ENCODE measurements around the gene LRRC55. TPM values are rescaled to one million over a fixed set of nuclear protein-coding genes. Genes with fewer than 3 reads are reported as not detected.

The LRRC55 gene
- polyA plus RNA-seq, 1 of the 3 experiments (the other 2 are of a cell fraction): not detected

GRCh38 chr11:57228600-57228999, 46.8 kb downstream of the LRRC55 start:
- Histone ChIP-seq H3K9me3 (no peaks in the 10 kb centered on the region), H4K20me1 (ENCODE audit: insufficient read depth) (no peaks in the 10 kb centered on the region), H3K36me3 (replicated peaks in 1 of 2; ENCODE audit: control insufficient read depth in 1 of 2, insufficient read depth in 2 of 2, low read length in 1 of 2) (no peaks in the 10 kb centered on the region), H3K27ac (ENCODE audit: low read depth in 2 of 2, low read length in 1 of 2) (no peak overlapping the region), H3K9me2 (no peaks in the 10 kb centered on the region), H3K4me1 (ENCODE audit: control insufficient read depth in 1 of 2, insufficient read depth in 2 of 2, low read depth in 1 of 2, low read length in 1 of 2) (no peaks in the 10 kb centered on the region), H3K27me3 (ENCODE audit: insufficient read depth) (peaks cover 10% of the 10 kb centered on the region; the same call in 1 of the 2 replicates), H2AFZ (ENCODE audit: low read depth) (no peak overlapping the region), H3K79me2 (ENCODE audit: insufficient read depth) (no peaks in the 10 kb centered on the region), H3F3A (replicated peaks; ENCODE audit: insufficient read depth) (no peaks in the 10 kb centered on the region), H3K4me3 (ENCODE audit: low read depth in 2 of 2, low read length in 1 of 2) (no peak overlapping the region), H3K9ac (no peak overlapping the region), H3K4me2 (no peak overlapping the region)
- DNase-seq: no peak
- TF ChIP-seq RXRA (IDR thresholded peaks at IDR 0.05; ENCODE audit: borderline replicate concordance, low read depth): no peak
- TF ChIP-seq MEF2A (IDR thresholded peaks at IDR 0.05; ENCODE audit: borderline replicate concordance, low read depth): no peak
- TF ChIP-seq USF2 (IDR thresholded peaks at IDR 0.05; ENCODE audit: borderline replicate concordance, low read depth, low read length): no peak
- no peak for TF ChIP-seq TCF12 (IDR thresholded peaks at IDR 0.05)
- no peak for TF ChIP-seq MXI1 (IDR thresholded peaks at IDR 0.05; ENCODE audit: low read depth, low read length)
- no peak for TF ChIP-seq PBX3 (IDR thresholded peaks at IDR 0.05)
- ChIA-PET CTCF (no interaction called here), POLR2A (no interaction called here)
- 39% methylated on average over 3 of the region's 3 CpGs for WGBS (ENCODE audit: low lambda C conversion rate)

- H3K9me2 ChIP-seq: no peaks in the 10 kb centered on the region
- no peaks in the 10 kb centered on the region for H3K36me3 ChIP-seq (replicated peaks in 1 of 2; ENCODE audit: control insufficient read depth in 1 of 2, insufficient read depth in 2 of 2, low read length in 1 of 2)
- no peaks in the 10 kb centered on the region for H3K9me3 ChIP-seq
- no peaks in the 10 kb centered on the region for H4K20me1 ChIP-seq (ENCODE audit: insufficient read depth)
- CTCF ChIA-PET: no interaction called here
- H3K79me2 ChIP-seq (ENCODE audit: insufficient read depth): no peaks in the 10 kb centered on the region
- WGBS (ENCODE audit: low lambda C conversion rate): 69% methylated on average over 5 of the region's 5 CpGs
- no peak overlapping the region for H3K4me2 ChIP-seq
- peaks cover 10% of the 10 kb centered on the region; the same call in 1 of the 2 replicates for H3K27me3 ChIP-seq (ENCODE audit: insufficient read depth)
- H2AFZ ChIP-seq (ENCODE audit: low read depth): no peak overlapping the region
- TF ChIP-seq RCOR1 (IDR thresholded peaks at IDR 0.05; ENCODE audit: low read length) (no peak), JUND (IDR thresholded peaks at IDR 0.05) (no peak)
- H3F3A ChIP-seq (replicated peaks; ENCODE audit: insufficient read depth): no peaks in the 10 kb centered on the region
- peaks cover 0 to 5% of the 10 kb centered on the region in 2 experiments; a peak in 1 of 4 replicates for H3K4me1 ChIP-seq (ENCODE audit: control insufficient read depth in 1 of 2, insufficient read depth in 2 of 2, low read depth in 1 of 2, low read length in 1 of 2)
- POLR2A ChIA-PET: no interaction called here
- DNase-seq: no peak
- H3K27ac ChIP-seq (ENCODE audit: low read depth in 2 of 2, low read length in 1 of 2): no peak overlapping the region
- H3K4me3 ChIP-seq (ENCODE audit: low read depth in 2 of 2, low read length in 1 of 2): no peak overlapping the region
- H3K9ac ChIP-seq: no peak overlapping the region
Observed at GRCh38 chr11:57230316-57230715, 48.6 kb downstream of the LRRC55 start.

- H2AFZ ChIP-seq (ENCODE audit: low read depth): no peak overlapping the region
- H3K9me3 ChIP-seq: no peaks in the 10 kb centered on the region
- no peak overlapping the region for H3K9ac ChIP-seq
- no peaks in the 10 kb centered on the region for H3K36me3 ChIP-seq (replicated peaks in 1 of 2; ENCODE audit: control insufficient read depth in 1 of 2, insufficient read depth in 2 of 2, low read length in 1 of 2)
- ChIA-PET POLR2A (no interaction called here), CTCF (no interaction called here)
- 71% methylated on average over 18 of the region's 18 CpGs for WGBS (ENCODE audit: low lambda C conversion rate)
- no peak overlapping the region for H3K4me3 ChIP-seq (ENCODE audit: low read depth in 2 of 2, low read length in 1 of 2)
- no peaks in the 10 kb centered on the region for H3F3A ChIP-seq (replicated peaks; ENCODE audit: insufficient read depth)
- no peaks in the 10 kb centered on the region for H3K79me2 ChIP-seq (ENCODE audit: insufficient read depth)
- H4K20me1 ChIP-seq (ENCODE audit: insufficient read depth): no peaks in the 10 kb centered on the region
- H3K4me1 ChIP-seq (ENCODE audit: control insufficient read depth in 1 of 2, insufficient read depth in 2 of 2, low read depth in 1 of 2, low read length in 1 of 2): peaks cover 0 to 5% of the 10 kb centered on the region in 2 experiments; a peak in 1 of 4 replicates
- H3K27me3 ChIP-seq (ENCODE audit: insufficient read depth): peaks cover 10% of the 10 kb centered on the region; the same call in 1 of the 2 replicates
- H3K9me2 ChIP-seq: no peaks in the 10 kb centered on the region
- no peak for DNase-seq
- no peak overlapping the region for H3K27ac ChIP-seq (ENCODE audit: low read depth in 2 of 2, low read length in 1 of 2)
- no peak overlapping the region for H3K4me2 ChIP-seq
- TF ChIP-seq SMC3 (IDR thresholded peaks at IDR 0.05; ENCODE audit: low read depth, low read length) (no peak), RCOR1 (IDR thresholded peaks at IDR 0.05; ENCODE audit: low read length) (no peak), GATA2 (CRISPR knock-in tag; IDR thresholded peaks at IDR 0.05) (no peak), YY1 (IDR thresholded peaks at IDR 0.05; ENCODE audit: low read depth) (no peak), ZBTB33 (IDR thresholded peaks at IDR 0.05; ENCODE audit: borderline replicate concordance, low read depth) (no peak), RAD21 (IDR thresholded peaks at IDR 0.05; ENCODE audit: low read length) (no peak), CHD2 (IDR thresholded peaks at IDR 0.05; ENCODE audit: low read length, partially characterized antibody) (no peak), TCF12 (IDR thresholded peaks at IDR 0.05) (no peak), RFX5 (IDR thresholded peaks at IDR 0.05; ENCODE audit: low read length) (no peak), USF1 (IDR thresholded peaks at IDR 0.05; ENCODE audit: borderline replicate concordance, low read depth) (no peak), MEF2A (IDR thresholded peaks at IDR 0.05; ENCODE audit: borderline replicate concordance, low read depth) (no peak), GABPA (IDR thresholded peaks at IDR 0.05; ENCODE audit: low read depth) (no peak), MAX (IDR thresholded peaks at IDR 0.05; ENCODE audit: low read depth) (no peak)
Observed at GRCh38 chr11:57230791-57231538, 49.2 kb downstream of the LRRC55 start.

Data from SK-N-SH (cell line).